A549 (cell line): Measurements from ENCODE around the gene SOX15. TPM values are rescaled to one million over a fixed set of nuclear protein-coding genes. Genes with fewer than 3 reads are reported as not detected.
"Not testable (repeated sequence)": the region's sequence is repeated elsewhere in the genome, so short reads cannot be mapped to it uniquely, and the experiment has no call there.

Experiments
- ATAC-seq, 2 experiments: fragments of 200-7000 bp in 1 of 2; fragments of >200 bp in 1 of 2; cut with Nextera tagmentation in 1 of 2; cut with Tn5 transposase in 1 of 2; 3 replicates each; pipeline versions ENCODE4 v1.8.0 to v1.9.1; 2018 to 2020; ENCODE audit warnings: mild to moderate bottlenecking in 1 of 2, moderate library complexity in 1 of 2
- CTCF ChIA-PET: fragments of 300-600 bp; sonication (Branson Sonifier 250); formaldehyde crosslinking; extraction: SDS; loops from one replicate; lab custom pipeline; 2021; ENCODE audit warnings: antibody characterized with exemption, inconsistent platforms; lab: Yijun Ruan, JAX
- POLR2A ChIA-PET: fragments of 350-600 bp; formaldehyde crosslinking; extraction: SDS; loops from one replicate; lab custom pipeline; 2021; ENCODE audit warnings: antibody characterized with exemption, inconsistent platforms; lab: Yijun Ruan, JAX
- DNase-seq, 2 experiments: peaks; one replicate each; pipeline versions ENCODE4 v3.0.0 to v3.0.0-alpha.2; 2011 to 2016; ENCODE audit warnings: low read depth in 1 of 2, low spot score in 1 of 2
- FAIRE-seq: peaks from 2 replicates; lab custom pipeline; 2011; peaks lifted over from hg19 to GRCh38; lab: Jason Lieb, UNC
- H3K27ac ChIP-seq, 2 experiments: fragments of >200 bp; sonication (Bioruptor Twin); formaldehyde crosslinking; 3 replicates each; pipeline ENCODE4 v1.5.1; 2016 to 2017
- H3K4me1 ChIP-seq: fragments of >200 bp; sonication (Bioruptor Twin); formaldehyde crosslinking; 3 replicates; pipeline ENCODE4 v1.6.1; 2016
- H3K4me2 ChIP-seq: fragments of >200 bp; sonication (Bioruptor Twin); formaldehyde crosslinking; 3 replicates; pipeline ENCODE4 v1.6.1; 2016
- H3K4me3 ChIP-seq: fragments of >200 bp; sonication (Bioruptor Twin); formaldehyde crosslinking; 3 replicates; pipeline ENCODE4 v1.5.1; 2016
- H3K9me3 ChIP-seq: fragments of >200 bp; sonication (Bioruptor Twin); formaldehyde crosslinking; 3 replicates; pipeline ENCODE4 v1.6.1; 2016
- ATOH8 ChIP-seq: fragments of 250-450 bp; sonication (Bioruptor Pico); IDR thresholded peaks from 2 replicates; pipeline ENCODE4 v1.5.0; 2020; ENCODE audit warnings: low read depth, mild to moderate bottlenecking, moderate library complexity
- CTCF ChIP-seq: fragments of >200 bp; sonication (Bioruptor Twin); formaldehyde crosslinking; IDR thresholded peaks from 3 replicates; pipeline ENCODE4 v1.5.1; 2016
- EHF ChIP-seq: fragments of 250-450 bp; sonication (Bioruptor Pico); IDR thresholded peaks from 2 replicates; pipeline ENCODE4 v1.5.0; 2020; ENCODE audit warnings: mild to moderate bottlenecking
- EP300 ChIP-seq, 2 experiments: fragments of >200 bp; sonication (Bioruptor Twin); formaldehyde crosslinking; IDR thresholded peaks; 2 replicates in 1 of 2; 3 replicates in 1 of 2; pipeline ENCODE4 v1.6.1; 2016 to 2017
- ESRRA ChIP-seq: fragments of 150-350 bp; IDR thresholded peaks from 2 replicates; pipeline ENCODE4 v1.6.1; 2014; ENCODE audit warnings: mild to moderate bottlenecking, low read length, borderline replicate concordance
- FOSL2 ChIP-seq, 2 experiments: fragments of 450-650 bp in 1 of 2; fragments of >200 bp in 1 of 2; sonication (Bioruptor Twin) in 1 of 2; formaldehyde crosslinking; IDR thresholded peaks; 2 replicates each; pipeline versions ENCODE4 v1.5.0 to v1.6.1; 2016 to 2020; ENCODE audit warnings: mild to moderate bottlenecking in 1 of 2, moderate library complexity in 1 of 2
- GATA3 ChIP-seq: IDR thresholded peaks from 2 replicates; pipeline ENCODE4 v1.6.1; 2012; ENCODE audit warnings: borderline replicate concordance
- HES2 ChIP-seq: fragments of >200 bp; sonication (Bioruptor Twin); formaldehyde crosslinking; IDR thresholded peaks from 2 replicates; pipeline ENCODE4 v1.6.1; 2016
- HOXB13 ChIP-seq: fragments of 250-450 bp; sonication (Bioruptor Pico); IDR thresholded peaks from 2 replicates; pipeline ENCODE4 v1.5.0; 2020; ENCODE audit warnings: low read depth, mild to moderate bottlenecking, moderate library complexity
- HOXB5 ChIP-seq: fragments of 250-450 bp; sonication (Bioruptor Pico); IDR thresholded peaks from 2 replicates; pipeline ENCODE4 v1.5.0; 2020; ENCODE audit warnings: mild to moderate bottlenecking, moderate library complexity
- JUN ChIP-seq, 2 experiments: fragments of >200 bp; sonication (Bioruptor Twin); formaldehyde crosslinking; IDR thresholded peaks; 2 replicates in 1 of 2; 3 replicates in 1 of 2; pipeline ENCODE4 v1.6.1; 2016 to 2017
- KDM5A ChIP-seq: fragments of 200-600 bp; sonication (generic); IDR thresholded peaks from 2 replicates; pipeline ENCODE4 v1.6.1; 2016; ENCODE audit warnings: antibody characterized with exemption, mild to moderate bottlenecking
- MAX ChIP-seq: IDR thresholded peaks from 2 replicates; pipeline ENCODE4 v1.6.1; 2012
- MAZ ChIP-seq: fragments of 150-350 bp; IDR thresholded peaks from 2 replicates; pipeline ENCODE4 v1.6.1; 2014; ENCODE audit warnings: antibody characterized with exemption, low read depth, low read length, borderline replicate concordance
- MYC ChIP-seq: IDR thresholded peaks from 2 replicates; pipeline ENCODE4 v1.6.1; 2012; ENCODE audit warnings: mild to moderate bottlenecking, inconsistent platforms, low read length, improper control_type of control experiment, borderline replicate concordance
- NFE2L2 ChIP-seq: fragments of 150-350 bp; conservative IDR thresholded peaks from 2 replicates; pipeline ENCODE4 v1.6.1; 2014; ENCODE audit warnings: low read length
- NPAS2 ChIP-seq: fragments of 250-450 bp; sonication (Bioruptor Pico); IDR thresholded peaks from 2 replicates; pipeline ENCODE4 v1.8.0; 2022; ENCODE audit warnings: mild to moderate bottlenecking, moderate library complexity, borderline replicate concordance
- NR3C1 ChIP-seq: fragments of >200 bp; sonication (Bioruptor Twin); formaldehyde crosslinking; IDR thresholded peaks from 3 replicates; pipeline ENCODE4 v1.6.1; 2017
- PBX3 ChIP-seq: IDR thresholded peaks from 2 replicates; pipeline ENCODE4 v1.6.1; 2012
- PHF8 ChIP-seq: fragments of 200-600 bp; sonication (generic); IDR thresholded peaks from 2 replicates; pipeline ENCODE4 v1.6.1; 2016; ENCODE audit warnings: low read depth, mild to moderate bottlenecking, antibody characterized with exemption, moderate library complexity, borderline replicate concordance
- POLR2A ChIP-seq: IDR thresholded peaks from 2 replicates; pipeline ENCODE4 v1.6.1; 2012; ENCODE audit warnings: mild to moderate bottlenecking, low read length
- RAD21 ChIP-seq, 2 experiments: fragments of >200 bp in 1 of 2; sonication (Bioruptor Twin) in 1 of 2; formaldehyde crosslinking in 1 of 2; IDR thresholded peaks in 1 of 2; conservative IDR thresholded peaks in 1 of 2; 2 replicates in 1 of 2; 3 replicates in 1 of 2; pipeline ENCODE4 v1.6.1; 2012 to 2018; ENCODE audit warnings: inconsistent platforms in 1 of 2
- RNF2 ChIP-seq: fragments of 200-600 bp; sonication (generic); IDR thresholded peaks from 2 replicates; pipeline ENCODE4 v1.6.1; 2016; ENCODE audit warnings: low read depth, mild to moderate bottlenecking, antibody characterized with exemption, moderate library complexity, borderline replicate concordance
- SMC3 ChIP-seq: fragments of >200 bp; sonication (Bioruptor Twin); formaldehyde crosslinking; IDR thresholded peaks from 3 replicates; pipeline ENCODE4 v1.6.1; 2018; ENCODE audit warnings: inconsistent platforms
- TFCP2L1 ChIP-seq: fragments of 250-450 bp; sonication (Bioruptor Pico); IDR thresholded peaks from 2 replicates; pipeline ENCODE4 v1.5.0; 2021; ENCODE audit warnings: mild to moderate bottlenecking
- USF2 ChIP-seq: fragments of 450-650 bp; IDR thresholded peaks from 2 replicates; pipeline ENCODE4 v1.6.1; 2014; ENCODE audit warnings: antibody characterized with exemption
- ZC3H11A ChIP-seq: fragments of 450-650 bp; IDR thresholded peaks from 2 replicates; pipeline ENCODE4 v1.6.1; 2014; ENCODE audit warnings: antibody characterized with exemption, mild to moderate bottlenecking
- ZFP36 ChIP-seq: fragments of 450-650 bp; IDR thresholded peaks from 2 replicates; pipeline ENCODE4 v1.6.1; 2014; ENCODE audit warnings: borderline replicate concordance; ENCODE audit not compliant: partially characterized antibody
- WGBS: methylation state at CpG from one replicate; pipeline ENCODE4 v1.1.6; 2017; ENCODE audit errors: missing lambda C conversion rate; 5-methylcytosine and 5-hydroxymethylcytosine counted together
- polyA plus RNA-seq, 4 experiments: library from polyadenylated mRNA; depleted of rRNA in 3 of 4; stranded (reverse); fragments of >200 nt; fragmentation: RNase III in 1 of 4; extraction: RNeasy Plus Mini Kit Qiagen cat#74134 plus additional on column Dnase treatment in 1 of 4; gene quantifications; 2 replicates in 3 of 4; 3 replicates in 1 of 4; pipeline ENCODE4 v1.2.3, GENCODE V29; 2011 to 2017

Gene SOX15
- polyA plus RNA-seq, 2 of the 4 experiments (the other 2 are of a cell fraction), result 0.05 to 0.19 TPM

- CTCF ChIA-PET, result interaction anchor here (1.0 to 14.2 kb wide), 12 partner anchors 7 to 223 kb away, joined by 3 to 130 read pairs (median 6); partner anchors contain the start of genes ATP1B2, FXR2, MPDU1 and SHBG
- POLR2A ChIA-PET, result interaction anchor here (1.0 to 2.7 kb wide), 3 partner anchors 12 to 60 kb away, joined by 3 to 81 read pairs (median 34); partner anchors contain the start of genes FXR2, MPDU1, TP53 and WRAP53
- no peak for FAIRE-seq
Measured at GRCh38 chr17:7626956-7627249, 37.0 kb upstream of the SOX15 start.

GRCh38 chr17:7626307-7626706, 36.4 kb upstream of the SOX15 start:
- 89% methylated on average over 7 of the region's 7 CpGs for WGBS
- TF ChIP-seq HOXB5 (CRISPR knock-in tag) (no peak), PBX3 (no peak), ZC3H11A (no peak), MYC (no peak), MAZ (no peak), NR3C1 (no peak), POLR2A (no peak), KDM5A (no peak), NFE2L2 (no peak), FOSL2 (IDR thresholded peaks at IDR 0.05) (no peak), FOSL2 (CRISPR knock-in tag; IDR thresholded peaks at IDR 0.05) (no peak), ATOH8 (CRISPR knock-in tag) (no peak), ZFP36 (no peak), JUN (IDR thresholded peaks at IDR 0.05) (no peak), GATA3 (no peak), PHF8 (no peak), HOXB13 (CRISPR knock-in tag) (no peak), MAX (no peak), TFCP2L1 (CRISPR knock-in tag) (no peak), EP300 (IDR thresholded peaks at IDR 0.05) (no peak)
- FAIRE-seq (no peak), ATAC-seq (no peak), DNase-seq (no peak)
- Histone ChIP-seq H3K4me3 (no peak overlapping the region), H3K27ac (no peak overlapping the region), H3K4me1 (peaks cover 10% of the 10 kb centered on the region; the same call in 2 of the 3 replicates), H3K4me2 (peak overlapping the region; percentile 95), H3K9me3 (no peaks in the 10 kb centered on the region)
- CTCF ChIA-PET, result interaction anchor here (1.3 to 14.2 kb wide), 8 partner anchors 7 to 90 kb away, joined by 4 to 130 read pairs (median 12); partner anchors contain the start of genes FXR2, MPDU1, SHBG and TP53
- POLR2A ChIA-PET, result interaction anchor here (1.0 to 2.7 kb wide), 3 partner anchors 12 to 60 kb away, joined by 3 to 81 read pairs (median 34); partner anchors contain the start of genes FXR2, MPDU1, TP53 and WRAP53

More at GRCh38 chr17:7626956-7627249, 37.0 kb upstream of the SOX15 start:
- H3K4me2 ChIP-seq, result peak overlapping the region; percentile 95
- ATAC-seq, result peak; percentile 17 to 27; a peak in 5 of 6 replicates
- no peak for TF ChIP-seq GATA3
- no peak for TF ChIP-seq HOXB5 (CRISPR knock-in tag)
- no peak for TF ChIP-seq RNF2
- no peak for TF ChIP-seq NR3C1
- TF ChIP-seq JUN (IDR thresholded peaks at IDR 0.05), result no peak
- no peak for TF ChIP-seq ZC3H11A
- no peak for TF ChIP-seq CTCF
- no peak for TF ChIP-seq RAD21 (conservative IDR thresholded peaks at IDR 0.05 in 1 of 2, IDR thresholded peaks at IDR 0.05 in 1 of 2)
- TF ChIP-seq HES2, result no peak
- TF ChIP-seq ESRRA, result no peak
- no peak for TF ChIP-seq USF2
- TF ChIP-seq MAZ, result no peak
- no peak for TF ChIP-seq NPAS2 (CRISPR knock-in tag)
- no peak for TF ChIP-seq SMC3
- no peak for TF ChIP-seq EHF (CRISPR knock-in tag)
- WGBS, result 57% methylated on average over 6 of the region's 6 CpGs
- no peak for DNase-seq
- no peaks in the 10 kb centered on the region for H3K9me3 ChIP-seq
- peak overlapping the region; percentile 85 for H3K4me3 ChIP-seq
- peak overlapping the region; percentile 93 to 94 for H3K27ac ChIP-seq
- H3K4me1 ChIP-seq, result peaks cover 10% of the 10 kb centered on the region; the same call in 2 of the 3 replicates

GRCh38 chr17:7625749-7626148, 35.9 kb upstream of the SOX15 start:
- ATAC-seq, H3K4me3 ChIP-seq, POLR2A ChIA-PET, DNase-seq, H3K27ac ChIP-seq, FAIRE-seq, H3K9me3 ChIP-seq, H3K4me2 ChIP-seq: not testable (repeated sequence)
- H3K4me1 ChIP-seq, result peaks cover 10% of the 10 kb centered on the region; the same call in 2 of the 3 replicates
- CTCF ChIA-PET, result interaction anchor here (0.7 to 14.2 kb wide), 5 partner anchors 8 to 102 kb away, joined by 3 to 130 read pairs (median 19); partner anchors contain the start of genes FXR2, SHBG, TP53 and WRAP53
- 95% methylated on average over 16 of the region's 16 CpGs for WGBS
